GM21737 (cell line): ENCODE measurements around the gene ITGA5.

Experiments used
- ATAC-seq: cut with Tn5 transposase; IDR thresholded peaks from one replicate; pipeline ENCODE4 v1.9.1; 2021; ENCODE audit warnings: mild to moderate bottlenecking, moderate library complexity; ENCODE audit not compliant: unreplicated experiment

ITGA5 gene

GRCh38 chr12:54431911-54432814, 13.1 kb upstream of the ITGA5 start:
- no peak for ATAC-seq

- ATAC-seq: no peak
Measured at GRCh38 chr12:54430471-54431069, 11.5 kb upstream of the ITGA5 start.

DNA sequence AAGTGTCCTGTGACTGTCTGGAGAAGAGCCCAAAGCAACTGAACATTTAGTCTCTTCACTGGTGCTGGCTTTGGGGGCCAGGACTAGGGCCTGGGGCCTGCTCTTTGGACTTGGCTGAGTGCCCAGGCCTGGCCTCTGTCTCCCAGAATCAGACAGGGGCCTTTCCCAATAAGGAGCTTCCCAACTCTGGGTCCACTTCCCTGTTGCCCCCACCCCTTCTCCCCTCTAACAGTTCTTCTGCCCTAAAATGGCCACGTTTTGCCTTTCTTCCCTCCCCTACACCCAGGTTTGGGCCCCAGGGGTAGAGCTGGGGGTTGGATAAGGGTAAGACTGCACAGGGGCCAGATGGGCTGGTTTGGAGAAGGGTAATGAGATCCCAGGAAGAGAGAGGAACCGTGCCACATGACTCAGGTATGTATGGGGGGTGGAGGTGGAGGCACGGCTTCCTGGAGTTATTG, 10.0 kb upstream of the ITGA5 start:
- no peak for ATAC-seq

DNA sequence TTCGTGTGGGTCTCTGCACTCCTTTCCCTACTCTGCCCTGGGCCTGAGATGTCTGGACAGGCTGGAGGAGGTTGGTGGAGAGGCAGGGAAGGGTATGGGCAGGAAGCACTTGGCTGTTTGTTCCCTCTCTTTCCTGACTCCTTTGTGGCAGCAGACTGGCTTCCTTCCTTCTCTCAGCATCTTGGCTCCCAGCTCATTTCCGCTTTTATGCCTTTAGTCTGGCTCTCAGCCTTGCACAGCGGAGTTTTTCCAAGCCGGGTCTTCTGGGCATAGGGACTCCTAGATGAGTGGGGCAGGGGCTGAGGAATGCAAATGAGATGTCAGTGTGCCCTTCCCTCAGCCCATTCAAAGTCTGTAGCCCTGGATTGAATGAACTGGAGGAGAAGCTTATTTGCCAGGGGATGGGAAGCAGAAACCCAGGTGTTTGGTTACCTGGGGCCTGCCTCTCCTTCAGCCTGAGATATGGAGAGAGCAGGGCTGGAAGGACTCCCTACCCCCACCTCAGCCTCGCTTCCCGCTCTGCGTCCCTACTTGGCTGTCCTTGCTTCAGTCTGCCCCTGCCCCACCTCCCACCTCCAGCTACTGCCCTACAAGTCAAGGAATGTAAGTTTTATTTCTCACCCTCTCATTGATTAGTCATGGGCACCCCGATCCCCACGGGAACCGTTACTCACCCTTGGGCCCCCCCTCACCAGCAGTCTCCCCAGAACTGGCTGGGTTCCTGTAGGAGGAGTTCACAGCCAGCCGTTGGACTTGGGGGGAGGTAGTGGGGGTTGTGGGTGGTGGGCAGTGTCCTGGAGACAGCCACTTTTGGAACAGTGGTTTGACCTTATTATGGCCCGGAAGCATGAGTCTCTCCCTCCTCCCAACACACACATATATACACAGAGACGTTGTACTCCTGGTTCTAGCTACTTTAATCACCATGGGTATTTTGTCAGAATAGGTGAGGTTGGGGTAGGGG, 9.3 kb upstream of the ITGA5 start:
- ATAC-seq: no peak

GRCh38 chr12:54427106-54427505, 8.0 kb upstream of the ITGA5 start:
- no peak for ATAC-seq

DNA sequence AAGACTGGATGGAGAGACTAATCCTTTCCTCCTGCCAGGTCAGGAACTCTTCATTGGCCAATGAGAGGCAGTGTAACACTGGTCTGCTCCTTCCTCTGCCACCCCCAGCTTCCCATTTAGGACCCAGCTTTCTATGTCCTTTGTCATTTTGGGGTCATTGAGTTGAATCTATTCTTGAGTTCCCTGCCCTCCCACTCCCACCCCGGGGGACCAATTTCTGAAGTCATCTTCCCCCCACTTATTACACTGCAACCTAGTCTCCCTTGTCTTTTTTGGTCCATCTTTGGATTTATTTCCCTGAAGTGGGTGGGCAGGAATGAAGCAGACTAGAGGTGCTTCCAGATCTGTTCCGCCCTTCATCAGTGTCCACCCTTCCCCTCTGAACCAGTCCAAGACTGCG, 7.6 kb upstream of the ITGA5 start:
- ATAC-seq: no peak

- ATAC-seq: no peak
Measured at GRCh38 chr12:54425702-54426101, 6.6 kb upstream of the ITGA5 start.

DNA sequence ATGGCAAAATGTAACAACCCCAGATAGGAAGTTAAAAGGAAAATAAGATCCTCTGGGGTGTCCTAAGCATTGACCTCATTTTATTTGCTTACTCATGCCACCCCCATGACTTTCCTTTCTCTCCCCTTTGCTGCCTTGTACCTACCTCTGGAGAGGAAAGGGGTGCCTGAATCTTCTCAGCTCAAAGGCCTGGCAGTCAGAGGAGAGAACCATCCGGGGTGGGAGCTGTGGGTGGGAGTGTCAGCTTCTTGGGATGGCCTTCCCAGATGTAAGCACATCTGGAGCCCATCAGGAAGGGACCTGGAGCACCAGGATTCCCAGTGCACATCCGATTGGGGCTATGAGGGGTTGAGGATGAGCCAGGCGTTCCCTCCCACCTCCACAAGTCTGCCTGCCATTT, 5.2 kb upstream of the ITGA5 start:
- no peak for ATAC-seq

DNA sequence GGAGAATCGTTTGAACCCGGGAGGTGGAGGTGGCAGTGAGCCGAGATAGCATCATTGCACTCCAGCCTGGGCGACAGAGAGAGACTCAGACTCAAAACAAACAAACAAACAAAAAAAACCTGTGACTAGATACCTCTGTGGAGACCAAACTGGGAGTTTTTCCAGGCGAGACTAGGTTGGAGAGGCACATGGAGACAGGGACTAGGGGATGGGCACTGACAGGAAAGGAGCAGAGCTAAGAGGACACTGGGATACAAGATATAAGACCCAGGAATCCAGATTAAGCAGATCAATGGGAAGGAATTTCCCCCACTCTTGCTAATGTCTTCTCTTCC, 4.7 kb upstream of the ITGA5 start:
- ATAC-seq: no peak

DNA sequence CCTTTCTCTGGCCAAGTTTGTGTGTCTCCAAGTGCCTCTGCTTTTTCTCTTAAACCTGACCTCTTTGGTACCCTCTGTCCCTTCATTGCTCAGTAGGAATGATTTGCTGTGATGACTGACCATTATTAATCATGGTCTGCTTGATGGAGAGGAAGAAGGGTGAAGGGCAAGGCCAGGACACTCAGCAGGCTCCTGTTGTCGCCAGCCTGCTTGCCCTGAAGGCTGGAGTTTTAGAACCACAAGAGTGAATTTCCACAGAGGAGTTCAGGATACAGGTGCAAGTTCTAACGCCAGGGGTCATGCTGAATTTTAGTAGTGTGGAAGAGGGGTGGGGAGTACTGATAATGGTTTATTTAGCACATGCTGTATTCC, 2.8 kb upstream of the ITGA5 start:
- no peak for ATAC-seq

GRCh38 chr12:54421175-54421878, 2.3 kb upstream of the ITGA5 start:
- ATAC-seq: no peak

- no peak for ATAC-seq
Measured at GRCh38 chr12:54420766-54421144, 1.7 kb upstream of the ITGA5 start.

DNA sequence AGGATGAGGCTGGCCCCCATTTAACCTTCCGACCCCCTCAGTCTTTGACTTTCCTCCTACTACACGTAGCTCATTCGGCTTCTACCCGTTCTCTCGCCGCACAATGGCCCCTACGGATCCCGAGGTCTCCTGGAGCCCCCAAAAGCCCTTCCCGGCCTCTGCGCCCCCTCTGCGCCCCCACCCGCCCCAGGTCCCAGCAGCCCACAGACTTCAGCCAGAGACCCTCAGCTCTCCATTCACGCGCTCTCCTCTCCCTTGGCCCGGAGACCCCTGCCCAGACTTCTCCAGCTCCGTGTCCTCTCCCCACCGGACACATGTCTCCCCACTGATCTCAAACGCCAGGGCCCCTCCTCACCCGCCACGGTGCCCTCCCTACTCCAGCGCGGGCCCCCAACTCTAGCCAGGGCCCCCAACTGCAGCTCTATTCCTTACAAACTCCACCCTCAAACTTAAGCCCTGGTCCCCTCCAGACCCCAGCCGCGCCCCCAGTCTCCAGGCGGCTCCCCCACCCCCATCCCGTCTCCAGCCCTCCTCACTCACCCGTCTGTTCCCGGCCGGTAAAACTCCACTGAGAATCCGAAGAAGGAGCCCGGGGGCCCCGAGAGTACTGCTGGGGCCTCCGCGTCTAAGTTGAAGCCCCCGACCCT, 502 bp downstream of the ITGA5 start:
- no peak for ATAC-seq

GRCh38 chr12:54417712-54418440, 1.2 kb downstream of the ITGA5 start:
- ATAC-seq: no peak

DNA sequence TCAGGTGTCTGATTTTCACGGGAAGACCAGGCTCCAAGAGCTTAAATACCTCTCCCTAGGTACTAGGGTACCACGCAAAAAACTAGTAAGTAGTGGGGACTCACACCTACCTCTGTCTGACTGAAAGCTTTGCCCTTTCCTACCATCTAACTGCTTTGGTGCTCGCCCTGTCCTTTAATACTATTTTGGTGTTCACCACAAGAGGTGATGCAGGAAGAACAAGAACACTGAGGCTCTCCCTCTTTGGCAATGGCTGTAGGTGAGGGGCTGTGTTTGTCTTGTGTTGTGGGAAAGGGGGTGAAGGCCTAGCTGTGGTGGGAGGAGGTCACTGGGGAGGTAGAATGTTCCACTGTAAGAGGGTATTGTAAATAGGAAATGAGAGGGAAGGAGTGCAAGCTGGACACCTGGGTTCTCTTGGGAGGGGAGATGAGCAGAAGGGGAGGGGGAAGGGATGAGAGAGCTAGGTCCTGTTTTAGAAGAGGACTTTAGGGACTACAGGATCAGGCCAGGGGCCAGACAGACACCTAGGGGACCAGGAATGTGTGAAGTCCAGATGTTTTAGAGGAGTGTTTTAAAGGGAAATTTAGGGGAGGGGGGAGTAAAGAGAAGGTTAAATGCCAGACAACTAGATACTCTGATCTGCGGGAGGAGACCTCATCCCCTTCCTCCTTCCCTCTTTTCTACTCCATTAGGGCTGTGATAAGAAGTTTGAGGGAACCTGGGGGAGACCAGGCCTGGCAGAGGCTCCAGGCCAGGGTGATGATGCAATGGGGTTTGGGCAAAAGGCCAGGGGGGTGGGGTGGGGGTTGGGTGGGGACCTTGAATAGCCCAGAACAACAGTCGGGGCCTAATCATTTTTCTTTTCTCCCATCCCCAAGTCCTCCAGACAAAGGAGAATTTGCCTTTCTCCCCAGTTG, 2.1 kb downstream of the ITGA5 start:
- no peak for ATAC-seq

GRCh38 chr12:54415221-54415929, 3.7 kb downstream of the ITGA5 start:
- ATAC-seq: no peak

- peak; percentile 70 for ATAC-seq
Measured at GRCh38 chr12:54413284-54414190, 5.5 kb downstream of the ITGA5 start.
